Neural progenitor cell (in vitro differentiated cells): ENCODE measurements around the gene MUCL3. TPM values are rescaled to one million over a fixed set of nuclear protein-coding genes. Genes with fewer than 3 reads are reported as not detected.

Source experiments
- DNase-seq: peaks from one replicate; pipeline ENCODE4 v3.0.0-alpha.2; 2016; ENCODE audit warnings: low spot score
- H2AFZ ChIP-seq: fragments of 200-600 bp; sonication (generic); replicated peaks from 2 replicates; pipeline ENCODE4 v1.6.1; 2016; ENCODE audit warnings: antibody characterized with exemption
- H3F3A ChIP-seq: fragments of 200-600 bp; sonication (generic); 2 replicates; pipeline ENCODE4 v1.6.1; 2016; ENCODE audit warnings: antibody characterized with exemption, low read depth
- H3K27ac ChIP-seq: fragments of 200-600 bp; sonication (generic); 2 replicates; pipeline ENCODE4 v1.5.1; 2016; ENCODE audit warnings: mild to moderate bottlenecking
- H3K27me3 ChIP-seq: fragments of 200-600 bp; sonication (generic); 2 replicates; pipeline ENCODE4 v1.6.1; 2016; ENCODE audit warnings: mild to moderate bottlenecking, moderate library complexity
- H3K36me3 ChIP-seq: fragments of 200-600 bp; sonication (generic); 2 replicates; pipeline ENCODE4 v1.5.1; 2016
- H3K4me1 ChIP-seq: fragments of 200-600 bp; sonication (generic); 2 replicates; pipeline ENCODE4 v1.6.1; 2016; ENCODE audit warnings: mixed run types
- H3K4me2 ChIP-seq: fragments of 200-600 bp; sonication (generic); 2 replicates; pipeline ENCODE4 v1.6.1; 2016
- H3K4me3 ChIP-seq: fragments of 200-600 bp; sonication (generic); 2 replicates; pipeline ENCODE4 v1.5.1; 2016
- H3K79me2 ChIP-seq: fragments of 200-600 bp; sonication (generic); 2 replicates; pipeline ENCODE4 v1.6.1; 2016; ENCODE audit warnings: low read depth
- H3K9ac ChIP-seq: fragments of 200-600 bp; sonication (generic); 2 replicates; pipeline ENCODE4 v1.6.1; 2016
- H3K9me3 ChIP-seq: fragments of 200-600 bp; sonication (generic); 2 replicates; pipeline ENCODE4 v1.5.1; 2016; ENCODE audit warnings: low read depth
- H4K20me1 ChIP-seq: fragments of 200-600 bp; sonication (generic); 2 replicates; pipeline ENCODE4 v1.6.1; 2016; ENCODE audit warnings: low read depth
- H3K27ac Mint-ChIP-seq: 3 replicates; pipeline ENCODE4 v1.8.0; 2021; ENCODE audit warnings: mixed read lengths
- H3K27me3 Mint-ChIP-seq: 2 replicates; pipeline ENCODE4 v1.8.0; 2022; ENCODE audit warnings: low read depth, mild to moderate bottlenecking, inconsistent platforms, moderate library complexity, mixed read lengths; ENCODE audit not compliant: insufficient read depth
- H3K36me3 Mint-ChIP-seq: 3 replicates; pipeline ENCODE4 v1.8.0; 2021; ENCODE audit warnings: mixed read lengths
- H3K4me1 Mint-ChIP-seq: 3 replicates; pipeline ENCODE4 v1.8.0; 2021; ENCODE audit warnings: mixed read lengths
- H3K4me3 Mint-ChIP-seq: 3 replicates; pipeline ENCODE4 v1.8.0; 2021; ENCODE audit warnings: mild to moderate bottlenecking, moderate library complexity, mixed read lengths
- H3K9me3 Mint-ChIP-seq: 3 replicates; pipeline ENCODE4 v1.8.0; 2020; ENCODE audit warnings: mixed read lengths
- CTCF ChIP-seq: fragments of 200-600 bp; sonication (generic); IDR thresholded peaks from 2 replicates; pipeline ENCODE4 v1.5.1; 2017; ENCODE audit warnings: antibody characterized with exemption, mild to moderate bottlenecking
- EZH2 ChIP-seq: fragments of 200-600 bp; sonication (generic); IDR thresholded peaks from 2 replicates; pipeline ENCODE4 v1.6.1; 2017; ENCODE audit warnings: antibody characterized with exemption, mild to moderate bottlenecking, moderate library complexity
- EZH2phosphoT487 ChIP-seq: fragments of 200-600 bp; sonication (generic); IDR thresholded peaks from 2 replicates; pipeline ENCODE4 v1.6.1; 2017; ENCODE audit warnings: antibody characterized with exemption
- total RNA-seq: library from RNA; depleted of rRNA; stranded (reverse); fragments of >200 nt; gene quantifications from 2 replicates; pipeline ENCODE4 v1.2.3, GENCODE V29; 2015; ENCODE audit warnings: low replicate concordance

MUCL3 gene
- total RNA-seq, 1 donor from 2014 or later, result not detected

GRCh38 chr6:30963641-30964040 lies 22.9 kb downstream of the MUCL3 start:
- DNase-seq, result no peak
- H3K27me3 ChIP-seq, result no peaks in the 10 kb centered on the region
- H3K4me1 ChIP-seq, result no peaks in the 10 kb centered on the region
- H3K27me3 Mint-ChIP-seq, result peaks cover 6% of the 10 kb centered on the region
- no peaks in the 10 kb centered on the region for H3K36me3 ChIP-seq
- H3K4me2 ChIP-seq, result no peak overlapping the region
- no peak overlapping the region for H3K27ac Mint-ChIP-seq
- no peak overlapping the region for H3K4me3 ChIP-seq
- H3K9me3 ChIP-seq, result no peaks in the 10 kb centered on the region
- H3F3A ChIP-seq, result no peaks in the 10 kb centered on the region
- H3K9me3 Mint-ChIP-seq, result peaks cover 4% of the 10 kb centered on the region
- H3K4me3 Mint-ChIP-seq, result no peak overlapping the region
- H3K27ac ChIP-seq, result no peak overlapping the region
- no peaks in the 10 kb centered on the region for H4K20me1 ChIP-seq
- no peaks in the 10 kb centered on the region for H3K36me3 Mint-ChIP-seq
- H3K4me1 Mint-ChIP-seq, result peaks cover 7% of the 10 kb centered on the region
- H3K79me2 ChIP-seq, result no peaks in the 10 kb centered on the region
- TF ChIP-seq EZH2 (no peak), CTCF (no peak), EZH2phosphoT487 (no peak)
- H3K9ac ChIP-seq, result no peak overlapping the region
- no peak overlapping the region for H2AFZ ChIP-seq

GRCh38 chr6:30964075-30964474 lies 23.3 kb downstream of the MUCL3 start:
- Mint-ChIP-seq H3K36me3 (no peaks in the 10 kb centered on the region), H3K4me3 (no peak overlapping the region), H3K27ac (no peak overlapping the region), H3K4me1 (peaks cover 7% of the 10 kb centered on the region), H3K27me3 (peaks cover 6% of the 10 kb centered on the region), H3K9me3 (peaks cover 4% of the 10 kb centered on the region)
- TF ChIP-seq EZH2phosphoT487 (no peak), EZH2 (no peak), CTCF (no peak)
- Histone ChIP-seq H3K4me2 (no peak overlapping the region), H3F3A (no peaks in the 10 kb centered on the region), H3K9ac (no peak overlapping the region), H3K36me3 (no peaks in the 10 kb centered on the region), H3K79me2 (no peaks in the 10 kb centered on the region), H4K20me1 (no peaks in the 10 kb centered on the region), H3K9me3 (no peaks in the 10 kb centered on the region), H3K4me3 (no peak overlapping the region), H3K27me3 (no peaks in the 10 kb centered on the region), H3K4me1 (no peaks in the 10 kb centered on the region), H2AFZ (no peak overlapping the region), H3K27ac (no peak overlapping the region)
- no peak for DNase-seq

- Mint-ChIP-seq H3K27me3 (peaks cover 6% of the 10 kb centered on the region), H3K36me3 (no peaks in the 10 kb centered on the region), H3K27ac (no peak overlapping the region), H3K4me3 (no peak overlapping the region), H3K9me3 (peaks cover 4% of the 10 kb centered on the region), H3K4me1 (peaks cover 4% of the 10 kb centered on the region)
- Histone ChIP-seq H3K36me3 (no peaks in the 10 kb centered on the region), H3K9ac (no peak overlapping the region), H3K79me2 (no peaks in the 10 kb centered on the region), H3F3A (no peaks in the 10 kb centered on the region), H4K20me1 (no peaks in the 10 kb centered on the region), H3K4me3 (no peak overlapping the region), H3K27ac (no peak overlapping the region), H3K4me2 (no peak overlapping the region), H3K9me3 (no peaks in the 10 kb centered on the region), H3K27me3 (no peaks in the 10 kb centered on the region), H2AFZ (no peak overlapping the region), H3K4me1 (no peaks in the 10 kb centered on the region)
- no peak for DNase-seq
- TF ChIP-seq CTCF (no peak), EZH2phosphoT487 (no peak), EZH2 (no peak)
Measured at GRCh38 chr6:30965140-30965601, 24.4 kb downstream of the MUCL3 start.
